Measurements from ENCODE around the gene SLX4. TPM values are rescaled to one million over a fixed set of nuclear protein-coding genes. Genes with fewer than 3 reads are reported as not detected.

The SLX4 gene
- total RNA-seq, 4 donors from 2014 or later, result 3.1 to 5.6 (median 3.9) TPM

GRCh38 chr16:3534126-3534525 is 77.3 kb downstream of the SLX4 start:
- Histone ChIP-seq H3K4me3 (no peak overlapping the region), H3K4me1 (peaks cover 0 to 19% (median 0%) of the 10 kb centered on the region in 3 donors), H3K27me3 (no peaks in the 10 kb centered on the region), H3K36me3 (peaks cover 0 to 73% (median 10%) of the 10 kb centered on the region in 3 donors), H3K9me3 (no peaks in the 10 kb centered on the region), H3K27ac (no peak overlapping the region)
- DNase-seq, result no peak
- intact Hi-C loops (cut with DNase I), result no loop called here
- WGBS, 2 donors, result 94 to 95% methylated on average over 10 of the region's 10 CpGs
- no peak for TF ChIP-seq POLR2A (IDR thresholded peaks at IDR 0.05)
- TF ChIP-seq, protein P1, sequence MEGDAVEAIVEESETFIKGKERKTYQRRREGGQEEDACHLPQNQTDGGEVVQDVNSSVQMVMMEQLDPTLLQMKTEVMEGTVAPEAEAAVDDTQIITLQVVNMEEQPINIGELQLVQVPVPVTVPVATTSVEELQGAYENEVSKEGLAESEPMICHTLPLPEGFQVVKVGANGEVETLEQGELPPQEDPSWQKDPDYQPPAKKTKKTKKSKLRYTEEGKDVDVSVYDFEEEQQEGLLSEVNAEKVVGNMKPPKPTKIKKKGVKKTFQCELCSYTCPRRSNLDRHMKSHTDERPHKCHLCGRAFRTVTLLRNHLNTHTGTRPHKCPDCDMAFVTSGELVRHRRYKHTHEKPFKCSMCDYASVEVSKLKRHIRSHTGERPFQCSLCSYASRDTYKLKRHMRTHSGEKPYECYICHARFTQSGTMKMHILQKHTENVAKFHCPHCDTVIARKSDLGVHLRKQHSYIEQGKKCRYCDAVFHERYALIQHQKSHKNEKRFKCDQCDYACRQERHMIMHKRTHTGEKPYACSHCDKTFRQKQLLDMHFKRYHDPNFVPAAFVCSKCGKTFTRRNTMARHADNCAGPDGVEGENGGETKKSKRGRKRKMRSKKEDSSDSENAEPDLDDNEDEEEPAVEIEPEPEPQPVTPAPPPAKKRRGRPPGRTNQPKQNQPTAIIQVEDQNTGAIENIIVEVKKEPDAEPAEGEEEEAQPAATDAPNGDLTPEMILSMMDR (IDR thresholded peaks at IDR 0.05), result no peak

- DNase-seq, result no peak
- WGBS, 2 donors, result 96 to 97% methylated on average over 10 to 12 of the region's 12 CpGs
- intact Hi-C loops (cut with DNase I), result no loop called here
- H3K9me3 ChIP-seq, result no peaks in the 10 kb centered on the region
- no peak overlapping the region for H3K27ac ChIP-seq
- TF ChIP-seq, protein P1 (IDR thresholded peaks at IDR 0.05), result no peak
- TF ChIP-seq POLR2A (IDR thresholded peaks at IDR 0.05), result no peak
- no peak overlapping the region for H3K4me3 ChIP-seq
- peaks cover 0 to 19% (median 0%) of the 10 kb centered on the region in 3 donors for H3K4me1 ChIP-seq
- H3K27me3 ChIP-seq, result no peaks in the 10 kb centered on the region
- H3K36me3 ChIP-seq, result peaks cover 0 to 80% (median 10%) of the 10 kb centered on the region in 3 donors
These were observed 78.7 kb downstream of the SLX4 start for GRCh38 chr16:3532741-3533140.

Other genes starting within 250 kb of the SLX4 start
- 10 to 100 TPM in 2 of 4 donors, 1 to 10 TPM in 2; 7.2 to 18.1 (median 11.3) TPM for gene ZSCAN32, start 210.6 kb downstream of the SLX4 start, total RNA-seq
- gene ZNF174, start 210.4 kb downstream of the SLX4 start, total RNA-seq, result 10 to 100 TPM in 1 of 4 donors, 1 to 10 TPM in 3; 5.8 to 13.0 (median 9.3) TPM
- 1 to 10 TPM in 3 of 4 donors, under 1 TPM in 1; 0.68 to 2.1 (median 1.0) TPM for gene ZNF597, start 168.1 kb downstream of the SLX4 start, total RNA-seq
- gene NAA60, start 167.9 kb downstream of the SLX4 start, total RNA-seq, result 10 to 100 TPM; 21.0 to 31.6 (median 23.7) TPM
- gene C16orf90, start 116.1 kb downstream of the SLX4 start, total RNA-seq, result not detected
- 10 to 100 TPM in 1 of 4 donors, 1 to 10 TPM in 3; 1.6 to 20.1 (median 5.6) TPM for gene CLUAP1, start 110.6 kb downstream of the SLX4 start, total RNA-seq
- gene NLRC3, start 34.2 kb downstream of the SLX4 start, total RNA-seq, result 1 to 10 TPM in 3 of 4 donors, under 1 TPM in 1; 0.70 to 4.0 (median 1.8) TPM
- gene DNASE1, start 43.1 kb upstream of the SLX4 start, total RNA-seq, result 10 to 100 TPM in 2 of 4 donors, 1 to 10 TPM in 2; 5.7 to 13.4 (median 9.9) TPM
- 100 to 1,000 TPM in 2 of 4 donors, 10 to 100 TPM in 2; 76.5 to 121 (median 97.6) TPM for gene TRAP1, start 105.9 kb upstream of the SLX4 start, total RNA-seq